Embryonic facial prominence (tissue), 1 donor: Measurements from ENCODE around the gene RANBP3.
"Not testable (repeated sequence)": the region's sequence is repeated elsewhere in the genome, so short reads cannot be mapped to it uniquely, and the experiment has no call there.

Source experiments
- DNase-seq: peaks from one replicate; pipeline ENCODE4 v3.0.0-alpha.2; 2016; ENCODE audit errors: extremely low spot score

The RANBP3 gene

DNA sequence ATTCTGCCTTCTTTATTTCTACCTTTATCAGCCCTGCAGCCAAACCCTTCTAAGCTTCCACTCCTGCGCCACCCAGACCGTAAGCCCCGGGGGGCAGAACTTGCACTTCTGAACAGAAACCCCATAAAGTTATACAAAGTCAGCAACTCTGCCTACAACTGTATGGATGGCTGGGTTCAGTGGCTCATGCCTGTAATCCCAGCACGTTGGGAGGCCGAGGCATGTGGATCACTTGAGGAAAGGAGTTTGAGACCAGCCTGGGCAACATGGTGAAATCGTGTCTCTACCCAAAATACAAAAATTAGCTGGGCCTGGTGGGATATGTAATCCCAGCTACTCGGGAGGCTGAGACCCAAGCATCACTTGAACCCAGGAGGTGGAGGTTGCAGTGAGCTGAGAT is 10.4 kb downstream of the RANBP3 start:
- no peak for DNase-seq

DNA sequence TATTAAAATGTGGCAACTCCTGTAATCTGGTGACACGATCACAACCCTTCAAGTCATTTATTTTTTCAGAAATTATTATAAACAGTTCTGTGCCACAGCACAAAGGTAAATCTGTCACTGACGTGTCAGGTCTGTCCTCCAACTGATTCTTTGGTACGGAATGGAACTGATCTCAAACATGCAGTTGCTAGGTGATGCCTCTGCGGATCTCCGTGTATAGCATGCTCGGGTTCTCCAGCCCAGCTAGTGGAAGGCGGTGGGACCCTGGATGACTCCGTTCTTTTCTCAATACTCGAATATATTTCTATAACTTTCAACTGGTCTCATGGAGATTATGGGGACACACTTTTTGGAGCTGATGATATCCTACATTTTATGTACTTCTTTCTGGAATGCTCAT is 11.0 kb downstream of the RANBP3 start:
- no peak for DNase-seq

DNA sequence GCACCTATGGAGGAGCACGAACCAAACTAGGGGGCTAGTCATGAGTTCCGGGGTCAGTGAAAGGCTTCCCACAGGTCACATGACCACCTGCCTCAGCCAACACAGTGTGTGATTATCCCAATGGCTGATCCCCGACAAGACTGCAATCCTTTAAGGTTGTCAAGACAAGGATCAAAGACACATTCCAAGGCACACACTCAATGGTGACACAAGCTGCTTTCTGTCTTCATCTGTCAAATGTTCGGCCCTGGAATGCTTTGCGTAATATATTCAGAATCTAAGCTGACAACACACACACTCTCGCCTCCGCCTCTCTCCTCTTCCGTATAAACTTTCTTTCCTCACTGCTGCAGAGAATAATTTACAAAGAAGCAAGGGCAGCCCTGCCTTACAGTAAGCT is 11.7 kb downstream of the RANBP3 start:
- no peak for DNase-seq

DNA sequence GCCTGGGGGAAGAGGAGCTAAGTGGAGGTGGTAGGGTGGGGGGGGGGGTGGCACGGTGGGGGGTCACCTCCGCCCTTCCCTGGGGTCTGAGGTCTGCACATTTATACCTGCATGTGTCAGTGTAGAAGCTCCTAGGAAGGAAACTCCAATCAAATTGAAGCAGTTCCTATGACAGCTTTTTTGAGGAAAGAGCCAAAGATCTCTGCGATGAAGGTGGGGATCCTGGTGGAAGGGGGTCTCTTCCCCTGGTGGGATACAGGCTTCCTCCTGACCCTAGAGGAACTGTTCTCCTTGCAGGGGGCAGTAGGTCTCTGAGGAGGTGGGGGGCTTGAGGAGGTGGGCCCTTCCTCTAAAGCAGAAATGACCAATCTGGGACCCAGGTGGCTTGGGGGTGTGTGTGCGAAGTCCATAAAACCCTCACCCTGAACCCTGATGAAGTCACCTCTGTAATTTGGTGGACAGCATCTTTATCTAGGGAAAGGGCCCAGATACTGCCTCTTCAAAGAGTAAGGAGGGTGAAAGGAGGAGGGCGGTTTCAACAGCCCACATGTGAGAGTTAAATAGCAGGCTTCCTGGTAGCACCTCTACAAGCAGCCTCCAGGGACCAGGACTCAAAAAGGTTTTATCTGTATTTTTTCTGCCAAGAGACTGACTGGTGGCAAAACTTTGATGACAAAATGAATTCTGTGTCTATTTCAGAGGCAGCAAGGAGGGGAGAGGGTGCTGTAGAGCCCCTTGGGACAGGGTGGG is 12.9 kb downstream of the RANBP3 start:
- DNase-seq: no peak

DNA sequence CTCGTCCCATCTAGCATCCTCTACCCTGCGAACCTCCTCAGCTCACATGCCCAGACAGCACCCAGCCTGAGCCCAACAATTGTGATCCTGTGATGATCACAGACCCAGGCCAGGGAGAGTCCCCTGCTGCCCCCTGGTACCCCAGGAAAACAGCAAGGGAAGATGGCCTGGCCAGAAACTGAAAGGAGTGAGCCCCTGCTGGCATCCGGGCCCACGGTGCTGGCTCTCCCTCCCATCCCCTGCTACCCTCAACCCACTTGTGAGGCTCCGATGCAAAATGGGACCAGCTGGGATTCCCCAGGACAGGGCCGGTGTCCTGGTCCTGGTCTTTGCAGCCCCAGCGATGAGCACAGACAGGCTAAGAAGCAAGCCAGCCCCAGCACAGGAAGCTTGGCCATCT is 14.1 kb downstream of the RANBP3 start:
- DNase-seq: no peak

DNA sequence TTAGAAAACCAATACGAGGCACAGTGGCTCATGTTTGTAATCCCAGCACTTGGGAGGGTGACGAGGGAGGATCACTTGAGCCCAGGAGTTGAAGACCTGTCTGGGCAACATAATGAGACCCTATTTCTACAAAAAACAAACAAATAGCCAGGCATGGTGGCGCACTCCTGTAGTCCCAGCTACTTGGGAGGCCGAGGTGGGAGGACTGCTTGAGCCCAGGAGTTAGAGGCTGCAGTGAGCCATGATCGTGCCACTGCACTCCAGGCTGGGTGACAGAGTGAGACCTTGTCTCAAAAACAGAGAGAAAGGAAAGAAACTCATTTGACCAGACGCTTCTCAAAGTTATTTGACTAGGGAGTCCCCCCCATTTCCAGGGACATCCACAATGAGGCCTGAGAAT is 14.7 kb downstream of the RANBP3 start:
- not testable (repeated sequence) for DNase-seq

DNA sequence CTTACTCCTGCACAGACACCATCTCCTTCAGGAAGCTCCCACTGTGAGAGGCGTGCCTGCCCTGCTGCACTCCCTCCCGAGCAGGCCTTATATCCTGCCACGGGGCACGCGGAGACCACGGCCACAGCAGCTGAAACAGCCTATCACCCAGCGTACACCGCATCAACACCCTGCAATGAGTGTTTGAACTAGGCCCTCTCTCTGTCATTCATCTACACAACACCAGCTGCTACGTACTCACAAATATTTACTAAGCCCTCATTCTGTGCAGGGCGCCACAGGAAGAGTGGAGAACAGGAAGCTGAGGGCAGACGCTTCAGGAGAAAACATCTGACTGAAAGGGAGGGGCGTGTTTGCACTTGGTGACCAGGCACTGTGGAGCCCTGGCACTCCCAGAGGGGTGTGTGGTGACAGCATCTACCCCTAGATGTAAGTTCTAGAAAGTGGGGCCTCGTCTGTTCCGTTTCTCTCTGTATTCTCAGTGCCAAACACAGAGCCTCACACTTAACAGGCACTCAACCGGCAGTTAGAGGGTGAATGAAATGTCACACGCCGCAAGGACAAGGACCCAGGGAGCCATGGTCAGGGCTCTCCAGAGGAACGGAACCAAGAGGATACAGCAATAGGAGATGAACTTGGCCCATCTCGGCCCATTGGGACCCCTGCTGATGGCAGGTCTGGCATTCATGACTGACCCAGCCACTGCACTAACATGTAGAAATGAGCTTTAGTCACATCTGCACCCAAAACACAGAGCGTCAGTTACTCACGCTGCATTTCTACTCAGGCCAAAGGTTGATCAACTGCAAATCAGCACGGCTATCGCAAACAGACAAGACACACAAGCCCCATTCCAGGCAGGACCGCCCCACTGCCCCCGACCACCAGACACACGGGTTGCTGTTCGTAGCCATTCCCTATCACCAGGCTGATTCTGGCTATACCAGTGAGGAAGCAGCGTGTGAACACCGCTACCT is 15.7 kb downstream of the RANBP3 start:
- no peak for DNase-seq

DNA sequence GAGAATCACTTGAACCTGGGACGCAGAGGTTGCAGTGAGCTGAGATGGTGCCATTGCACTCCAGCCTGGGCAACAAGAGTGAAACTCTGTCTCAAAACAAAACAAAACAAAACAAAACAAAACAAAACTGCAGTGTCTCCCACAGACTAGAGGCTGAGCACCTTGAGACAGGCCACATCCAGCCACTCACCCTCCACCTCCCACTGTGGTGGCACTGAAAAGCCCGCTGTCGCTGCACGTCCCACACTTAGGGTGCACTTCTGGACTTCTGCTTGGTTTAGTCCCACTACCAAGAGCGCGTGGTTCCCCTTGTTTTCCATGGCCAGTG is 16.3 kb downstream of the RANBP3 start:
- DNase-seq: not testable (repeated sequence)

DNA sequence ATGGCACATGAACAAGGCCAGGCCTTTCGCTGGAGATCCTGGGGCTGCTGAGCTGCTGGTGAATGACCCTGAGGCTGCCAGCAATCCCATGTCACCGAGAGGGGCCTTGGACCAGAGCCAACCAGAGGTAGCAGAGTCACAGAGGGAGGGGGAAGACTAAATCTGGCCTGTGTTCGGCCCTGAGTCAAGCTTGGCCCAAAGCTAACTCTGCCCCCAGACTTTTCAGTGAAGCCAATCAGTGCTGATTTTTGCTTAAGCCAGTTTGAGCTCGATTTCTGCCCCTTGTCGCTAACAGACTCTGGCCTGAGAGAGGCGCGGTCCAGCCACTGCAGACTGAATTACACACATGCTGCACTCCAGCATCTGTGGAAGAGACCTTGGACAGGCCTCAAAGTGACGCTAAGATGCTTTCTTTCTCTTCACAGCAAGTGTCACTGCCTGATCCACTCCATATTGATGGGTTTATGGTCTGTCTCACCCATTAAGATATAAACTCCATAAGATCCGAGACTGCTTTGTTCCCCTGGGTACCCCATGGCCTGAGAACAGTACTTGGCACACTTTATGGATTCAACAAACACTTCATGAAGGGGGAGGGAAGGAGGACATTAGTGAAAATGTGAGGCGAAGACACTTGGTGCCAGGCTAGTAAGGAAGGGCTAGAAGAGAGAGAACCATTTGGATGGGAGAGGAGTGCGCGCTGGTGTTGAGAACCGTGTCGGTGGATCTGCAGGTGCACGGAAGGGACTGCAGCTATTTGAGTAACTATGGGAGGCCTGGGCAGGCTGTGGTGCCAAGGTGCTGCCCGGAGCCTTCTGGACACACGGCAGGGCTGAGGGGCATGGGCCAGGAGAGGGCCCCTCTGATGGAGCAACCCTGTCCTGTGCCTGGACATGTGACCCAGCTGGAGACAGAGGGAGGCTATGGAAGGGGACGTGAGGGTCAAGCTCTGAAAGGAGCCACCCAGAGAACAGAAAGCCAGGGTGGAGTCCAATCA is 17.6 kb downstream of the RANBP3 start:
- DNase-seq: no peak

DNA sequence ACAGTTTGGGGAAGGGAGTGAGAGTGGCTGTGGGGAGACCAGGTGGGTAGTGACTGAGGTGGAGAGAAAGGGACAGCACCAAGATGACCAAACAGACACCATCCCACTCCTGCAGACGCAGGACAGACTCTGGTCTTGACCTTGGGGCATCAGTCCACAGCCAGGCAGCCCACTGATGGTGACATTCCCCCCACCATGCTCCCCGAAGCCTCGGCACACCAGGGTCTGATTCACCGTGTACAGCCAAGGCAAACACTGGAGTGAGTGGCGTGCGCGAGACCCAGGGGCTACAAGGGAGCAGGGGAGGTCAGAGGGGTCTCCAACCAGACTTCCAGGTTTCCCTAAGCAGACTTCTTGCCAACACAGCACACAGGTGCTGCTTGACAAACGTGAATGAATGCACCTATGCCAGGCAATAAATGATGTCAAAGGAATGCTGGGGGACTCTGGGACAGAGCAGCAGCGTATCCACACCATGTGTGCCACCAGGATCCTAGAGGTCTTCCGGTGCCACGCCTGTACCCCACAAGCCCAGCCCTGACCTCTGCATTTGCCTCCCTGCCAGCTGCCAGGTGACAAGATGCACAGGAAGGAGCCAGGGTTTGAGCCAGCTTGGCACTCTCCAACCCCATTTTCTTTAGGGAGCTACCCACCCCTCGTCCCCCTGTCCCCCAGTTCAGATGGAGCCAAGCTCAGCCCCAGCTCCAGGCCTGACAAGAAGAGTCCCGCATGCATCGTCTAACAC is 18.5 kb downstream of the RANBP3 start:
- no peak for DNase-seq

DNA sequence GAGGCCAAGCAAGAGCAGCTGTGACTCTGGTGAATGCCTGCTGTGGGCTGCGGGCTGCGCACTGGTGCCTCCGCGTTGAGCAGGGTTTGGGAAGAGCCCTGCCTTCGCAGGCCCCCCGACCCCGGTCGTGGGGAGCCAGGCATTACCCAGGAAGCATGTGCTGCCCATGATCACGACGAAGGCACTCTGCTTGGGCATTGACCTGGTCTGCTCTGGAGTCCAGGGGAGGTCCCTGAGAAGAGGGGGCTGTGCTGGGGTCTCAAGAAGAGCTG is 19.2 kb downstream of the RANBP3 start:
- no peak for DNase-seq

DNA sequence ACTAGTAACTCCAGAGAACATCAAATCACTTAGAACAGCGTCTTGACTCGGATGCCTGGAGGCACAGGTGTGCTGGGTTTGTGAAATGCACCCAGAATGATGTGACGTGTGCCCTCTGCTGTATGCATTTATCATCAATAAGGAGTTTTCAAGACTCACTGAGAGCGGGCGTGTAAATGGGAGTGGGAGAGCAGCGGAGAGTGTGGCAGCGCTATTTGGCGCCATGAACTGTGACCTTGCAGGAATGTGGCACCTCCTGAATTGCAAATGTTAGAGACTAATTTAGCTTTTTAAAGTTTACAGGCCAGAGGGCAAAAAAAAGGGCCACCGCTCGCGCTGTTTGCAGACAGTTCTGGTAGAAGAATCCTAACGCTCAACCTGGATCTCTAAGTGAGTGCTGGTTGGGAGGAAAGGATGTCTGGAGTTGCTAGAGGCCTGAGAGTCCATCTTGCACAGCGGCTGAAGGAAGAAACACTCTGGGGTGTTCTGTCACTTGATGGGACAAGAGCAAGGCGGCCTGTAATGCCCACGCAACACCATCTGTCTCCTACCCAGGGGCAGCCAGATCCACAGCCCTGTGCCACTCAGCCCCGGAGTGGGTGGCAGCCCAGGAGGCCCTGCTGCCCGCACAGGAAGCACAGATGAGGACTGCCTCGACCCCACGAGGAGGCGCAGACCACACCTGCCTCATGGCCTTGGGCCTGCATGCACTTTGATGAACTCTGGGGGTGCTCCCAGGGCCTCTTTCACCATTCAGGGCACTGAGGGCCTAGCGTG is 19.7 kb downstream of the RANBP3 start:
- no peak for DNase-seq

DNA sequence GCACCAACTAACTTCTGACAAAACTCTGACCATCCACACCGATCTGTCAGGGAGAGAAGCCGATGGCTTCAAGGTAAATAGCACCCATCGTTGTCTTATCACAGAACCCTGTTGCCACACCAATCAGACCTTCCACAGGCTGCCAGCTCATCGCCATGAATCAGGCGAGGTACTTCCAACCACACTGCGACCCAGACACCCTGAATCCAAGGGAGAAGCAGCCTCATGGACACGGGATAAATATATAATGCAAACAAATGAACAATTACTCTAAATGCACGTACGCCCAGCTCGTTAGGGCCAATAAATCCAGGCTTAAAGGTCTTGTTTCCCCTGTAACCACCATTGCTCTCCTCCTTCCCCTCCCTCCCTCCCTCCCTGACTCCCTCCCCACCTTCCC is 20.8 kb downstream of the RANBP3 start:
- no peak for DNase-seq

DNA sequence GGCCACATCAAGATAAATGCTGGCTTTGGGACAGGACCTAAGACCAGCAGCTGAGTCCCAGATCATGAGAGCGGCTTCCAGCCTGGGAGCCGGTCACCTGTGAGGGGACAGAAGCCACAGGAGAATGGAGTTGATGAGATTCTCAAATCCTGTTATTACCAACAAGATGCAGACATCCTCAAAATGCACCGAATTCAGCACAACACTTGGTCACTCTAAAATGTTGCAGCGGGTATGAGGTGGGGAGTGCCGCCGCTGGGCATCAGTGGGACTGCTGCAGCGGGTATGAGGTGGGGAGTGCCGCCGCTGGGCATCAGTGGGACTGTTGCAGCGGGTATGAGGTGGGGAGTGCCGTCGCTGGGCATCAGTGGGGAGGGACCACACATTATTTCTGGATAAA is 21.2 kb downstream of the RANBP3 start:
- DNase-seq: no peak

DNA sequence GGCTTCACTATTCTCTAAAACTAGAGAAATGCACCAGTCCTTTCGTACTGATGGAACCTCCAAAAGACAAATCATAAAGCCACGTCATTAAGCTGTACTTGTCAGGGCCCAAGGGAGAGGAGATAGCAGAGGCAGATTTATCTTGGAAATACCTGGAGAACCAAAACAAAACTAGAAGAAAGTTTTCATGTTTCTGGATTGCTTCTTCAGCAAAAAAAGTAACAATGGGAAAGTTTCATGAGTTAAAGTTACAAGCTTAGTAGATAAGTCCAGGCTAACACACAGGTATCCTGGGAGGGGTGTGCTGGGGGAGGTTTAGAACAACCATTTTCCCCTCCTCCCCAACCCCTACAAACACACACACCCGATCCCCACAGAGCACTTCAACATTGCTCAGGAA is 21.6 kb downstream of the RANBP3 start:
- DNase-seq: no peak

DNA sequence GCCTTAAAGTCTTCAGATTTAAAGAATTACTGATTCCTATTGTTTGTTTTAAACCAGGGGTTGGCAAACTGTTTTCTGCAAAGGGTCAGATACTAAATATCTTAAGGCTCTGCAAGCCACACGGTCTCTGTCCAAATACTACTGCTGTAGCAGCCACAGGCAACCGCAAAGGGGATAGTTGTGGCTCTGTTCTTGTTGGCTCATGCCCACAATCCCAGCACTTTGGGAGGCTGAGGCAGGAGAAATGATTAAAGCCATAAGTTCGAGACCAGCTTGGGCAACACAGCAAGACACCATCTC is 22.4 kb downstream of the RANBP3 start:
- DNase-seq: no peak

DNA sequence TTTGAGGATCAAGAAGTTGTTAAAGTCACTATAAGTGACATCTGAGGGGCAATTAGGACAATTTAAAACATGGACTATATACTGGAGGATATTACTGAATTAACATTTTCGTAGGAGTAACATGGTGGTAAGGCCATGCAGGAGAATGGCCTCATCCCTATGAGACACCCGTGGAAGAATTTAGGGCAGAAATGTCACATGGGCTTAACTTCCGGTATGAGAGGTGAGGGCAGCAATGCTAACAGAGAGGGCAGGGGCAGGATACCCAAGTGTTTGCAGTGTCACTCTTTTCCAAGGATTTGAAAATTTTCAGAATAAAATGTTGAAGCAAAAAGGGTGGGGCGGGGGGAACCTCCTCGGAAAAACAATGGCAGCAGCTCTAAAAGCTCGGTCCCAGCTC is 23.6 kb downstream of the RANBP3 start:
- DNase-seq: no peak

DNA sequence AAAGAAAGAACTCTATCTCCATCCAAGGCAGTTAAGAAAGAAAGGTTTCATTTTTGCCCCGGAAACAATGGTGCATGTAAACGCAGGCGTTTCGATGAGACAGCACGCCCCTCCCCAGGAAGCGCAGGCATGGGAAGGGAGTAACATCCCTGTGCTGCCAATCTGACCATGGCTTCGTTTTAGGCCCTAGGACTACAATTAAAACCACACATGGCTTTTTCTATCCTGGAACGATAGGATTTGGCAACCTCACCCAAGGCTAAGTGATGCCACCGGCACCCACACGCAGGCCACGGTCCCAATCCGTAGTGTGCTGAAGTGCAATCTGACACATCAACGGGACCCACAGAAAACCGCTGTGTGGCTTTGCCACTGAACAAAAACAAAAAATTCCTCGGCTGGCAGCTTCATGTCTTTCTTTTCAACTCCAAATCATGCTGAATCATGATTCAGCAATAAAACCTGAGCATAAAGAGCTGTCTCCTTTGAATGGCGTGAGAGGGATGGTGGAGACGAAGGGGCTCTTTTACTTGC is 24.2 kb downstream of the RANBP3 start:
- no peak for DNase-seq

DNA sequence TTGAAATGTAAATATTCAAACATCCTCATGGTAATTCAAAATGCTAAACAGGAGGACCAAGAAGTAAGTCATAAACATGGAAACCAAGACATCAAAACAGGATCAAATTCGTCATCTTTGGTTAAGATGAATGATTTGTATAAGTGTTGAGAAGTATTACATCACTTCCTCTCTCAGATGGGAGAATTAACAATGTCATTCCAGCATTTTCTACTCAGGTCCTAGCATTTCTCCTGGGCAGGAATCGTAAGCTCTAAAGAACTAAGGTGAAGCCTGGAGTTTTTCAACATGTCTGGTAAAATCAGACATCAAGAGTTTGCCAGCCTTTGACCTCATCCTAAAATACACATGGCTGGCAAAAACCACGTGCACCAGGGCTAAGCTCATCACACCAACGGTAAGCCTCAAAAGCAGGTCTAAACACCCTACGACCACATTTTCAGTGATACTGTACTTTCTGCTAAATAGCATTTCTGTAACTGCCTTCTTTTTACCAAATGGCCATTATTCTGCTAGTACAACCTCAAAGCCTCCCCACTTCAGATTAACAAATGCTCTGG is 24.8 kb downstream of the RANBP3 start:
- no peak for DNase-seq
